Keratinocyte (primary cell): Measurements from ENCODE around the gene TBC1D5. TPM values are rescaled to one million over a fixed set of nuclear protein-coding genes. Genes with fewer than 3 reads are reported as not detected.

Experiments
- DNase-seq: peaks from one replicate; pipeline ENCODE4 v3.0.0-alpha.2; 2011; ENCODE audit warnings: low read depth, missing footprints, low spot score
- FAIRE-seq: peaks from 2 replicates; lab custom pipeline; 2011; peaks lifted over from hg19 to GRCh38; lab: Jason Lieb, UNC
- H2AFZ ChIP-seq: 2 replicates; pipeline ENCODE4 v1.6.0; 2012; ENCODE audit warnings: low read length, control low read depth, inconsistent platforms; ENCODE audit not compliant: control insufficient read depth
- H3K27ac ChIP-seq: 2 replicates; pipeline ENCODE4 v1.5.1; 2011; ENCODE audit warnings: low read length; ENCODE audit not compliant: control insufficient read depth, insufficient read depth
- H3K27me3 ChIP-seq: 3 replicates; pipeline ENCODE4 v1.6.0; 2011; ENCODE audit warnings: low read length; ENCODE audit not compliant: control insufficient read depth, insufficient read depth; ENCODE audit errors: extremely low read depth
- H3K36me3 ChIP-seq, 2 experiments: 2 replicates in 1 of 2; 3 replicates in 1 of 2; pipeline ENCODE4 v1.5.1; 2011; ENCODE audit warnings: low read length in 2 of 2, mild to moderate bottlenecking in 1 of 2; ENCODE audit not compliant: control insufficient read depth in 2 of 2, insufficient read depth in 2 of 2; ENCODE audit errors: extremely low read depth in 1 of 2
- H3K4me1 ChIP-seq: 3 replicates; pipeline ENCODE4 v1.5.1; 2011; ENCODE audit warnings: low read length; ENCODE audit not compliant: control insufficient read depth, insufficient read depth; ENCODE audit errors: extremely low read depth
- H3K4me2 ChIP-seq: 3 replicates; pipeline ENCODE4 v1.6.0; 2011; ENCODE audit warnings: low read depth, low read length; ENCODE audit not compliant: control insufficient read depth, insufficient read depth; ENCODE audit errors: extremely low read depth
- H3K4me3 ChIP-seq, 3 experiments: fragments of 200-600 bp in 1 of 3; sonication (generic) in 1 of 3; 2 replicates in 2 of 3; 3 replicates in 1 of 3; pipeline ENCODE4 v1.5.1; 2011 to 2016; ENCODE audit warnings: low read length in 3 of 3, mild to moderate bottlenecking in 3 of 3, control low read depth in 2 of 3, inconsistent platforms in 1 of 3, low read depth in 1 of 3, mixed read lengths in 1 of 3, mixed run types in 1 of 3, moderate library complexity in 1 of 3; ENCODE audit not compliant: control insufficient read depth in 2 of 3, insufficient read depth in 2 of 3; ENCODE audit errors: extremely low read depth in 1 of 3
- H3K79me2 ChIP-seq: 2 replicates; pipeline ENCODE4 v1.6.0; 2012; ENCODE audit warnings: low read length; ENCODE audit not compliant: control insufficient read depth, insufficient read depth
- H3K9ac ChIP-seq: 3 replicates; pipeline ENCODE4 v1.6.0; 2011; ENCODE audit warnings: low read length; ENCODE audit not compliant: control insufficient read depth, insufficient read depth; ENCODE audit errors: extremely low read depth
- H3K9me1 ChIP-seq: 3 replicates; pipeline ENCODE4 v1.6.0; 2011; ENCODE audit warnings: low read length; ENCODE audit not compliant: control insufficient read depth, insufficient read depth; ENCODE audit errors: extremely low read depth
- H3K9me3 ChIP-seq: 2 replicates; pipeline ENCODE4 v1.5.1; 2012; ENCODE audit warnings: low read depth, low read length; ENCODE audit not compliant: control insufficient read depth
- H4K20me1 ChIP-seq: 3 replicates; pipeline ENCODE4 v1.6.0; 2011; ENCODE audit warnings: low read length; ENCODE audit not compliant: control insufficient read depth, insufficient read depth; ENCODE audit errors: extremely low read depth
- EZH2 ChIP-seq: IDR thresholded peaks from one replicate; pipeline ENCODE4 v1.6.1; 2012; ENCODE audit warnings: inconsistent platforms, mild to moderate bottlenecking, low read length, moderate library complexity
- dilution Hi-C: fragments of 300-500 bp; cut with MboI; formaldehyde crosslinking; loops from one replicate; pipeline ENCODE4 v1.7.0; 2020; ENCODE audit warnings: low sequenced_read_pairs; ENCODE audit not compliant: extremely low pct_ligation_motif_present
- polyA plus RNA-seq, 5 experiments: library from polyadenylated mRNA; depleted of rRNA in 3 of 5; stranded (reverse) in 3 of 5; stranded (forward) in 1 of 5; unstranded in 1 of 5; fragments of >200 nt; gene quantifications; 1 replicate in 1 of 5; 2 replicates in 3 of 5; 3 replicates in 1 of 5; pipeline versions ENCODE4 v1.2.1 to v1.2.3, GENCODE V29; 2011 to 2012; ENCODE audit warnings: missing spikeins in 2 of 5, low read depth in 1 of 5, low replicate concordance in 1 of 5
- TF ChIP-seq, protein P1 (sequence below), 3 experiments: IDR thresholded peaks in 1 of 3; conservative IDR thresholded peaks in 1 of 3; optimal IDR thresholded peaks in 1 of 3; 2 replicates in 2 of 3; 3 replicates in 1 of 3; pipeline versions ENCODE3 to v1.5.1; 2011; ENCODE audit warnings: low read length in 3 of 3, mild to moderate bottlenecking in 3 of 3, moderate library complexity in 2 of 3, control low read depth in 1 of 3, inconsistent platforms in 1 of 3; ENCODE audit not compliant: insufficient read depth in 2 of 3; ENCODE audit errors: extremely low read depth in 1 of 3

The TBC1D5 gene
- polyA plus RNA-seq, 1 donor (not counting 4 experiments of a cell fraction or from before 2014, with no cell fraction given) = 25.8 TPM

DNA sequence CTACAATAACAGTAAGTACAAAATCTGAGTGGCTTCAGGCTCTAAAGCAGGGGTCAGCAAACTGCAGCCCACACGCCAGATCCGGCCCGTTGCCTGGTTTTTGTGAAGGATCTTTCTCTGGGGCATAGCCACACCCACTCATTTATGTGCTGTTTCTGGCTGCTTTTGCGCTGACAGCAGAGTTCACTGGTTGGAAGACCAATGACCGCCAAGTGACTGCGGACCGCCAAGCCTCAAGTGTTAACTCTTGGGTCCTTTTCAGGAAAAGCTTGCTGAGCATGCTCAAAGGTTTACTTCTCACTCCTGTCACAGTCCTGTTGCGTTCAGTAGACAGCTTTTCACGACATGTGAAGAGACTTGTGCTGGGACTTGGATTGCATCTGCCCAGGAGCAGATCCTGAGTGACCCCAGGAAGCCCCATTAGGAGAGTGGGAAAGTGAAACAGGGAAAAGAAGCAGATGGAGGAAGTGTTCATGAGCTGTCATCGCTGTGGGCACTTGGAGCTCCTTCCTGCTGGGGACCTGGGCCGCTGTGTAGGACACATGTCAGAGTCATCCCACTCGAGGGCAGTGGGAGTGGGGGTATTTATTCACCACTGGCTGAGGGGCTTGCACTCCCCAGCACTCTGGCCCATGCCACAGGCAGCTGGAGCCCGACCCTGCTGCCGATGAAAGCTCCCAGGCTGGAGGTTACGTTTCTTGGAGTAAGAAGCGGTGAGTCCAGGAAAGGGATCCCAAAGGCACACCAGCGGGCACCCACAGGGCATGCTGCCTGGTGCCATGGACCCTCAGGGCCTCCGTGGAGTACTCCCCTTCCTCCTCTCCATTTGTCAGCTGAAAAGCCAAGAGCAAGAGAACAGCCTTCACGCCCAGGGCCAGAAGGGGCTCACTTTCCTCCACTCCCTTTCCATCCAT is 608.5 kb downstream of the TBC1D5 start:
- Histone ChIP-seq H3K27me3 (no peaks in the 10 kb centered on the region), H3K4me3 (no peak overlapping the region), H2AFZ (no peak overlapping the region), H3K36me3 (no peaks in the 10 kb centered on the region), H3K4me1 (no peaks in the 10 kb centered on the region), H3K79me2 (no peaks in the 10 kb centered on the region), H3K9ac (no peak overlapping the region), H3K27ac (no peak overlapping the region), H3K4me2 (no peak overlapping the region), H3K9me3 (no peaks in the 10 kb centered on the region), H3K9me1 (no peaks in the 10 kb centered on the region), H4K20me1 (no peaks in the 10 kb centered on the region)
- no peak for FAIRE-seq
- no peak for DNase-seq
- TF ChIP-seq EZH2 = no peak
- TF ChIP-seq, protein P1, sequence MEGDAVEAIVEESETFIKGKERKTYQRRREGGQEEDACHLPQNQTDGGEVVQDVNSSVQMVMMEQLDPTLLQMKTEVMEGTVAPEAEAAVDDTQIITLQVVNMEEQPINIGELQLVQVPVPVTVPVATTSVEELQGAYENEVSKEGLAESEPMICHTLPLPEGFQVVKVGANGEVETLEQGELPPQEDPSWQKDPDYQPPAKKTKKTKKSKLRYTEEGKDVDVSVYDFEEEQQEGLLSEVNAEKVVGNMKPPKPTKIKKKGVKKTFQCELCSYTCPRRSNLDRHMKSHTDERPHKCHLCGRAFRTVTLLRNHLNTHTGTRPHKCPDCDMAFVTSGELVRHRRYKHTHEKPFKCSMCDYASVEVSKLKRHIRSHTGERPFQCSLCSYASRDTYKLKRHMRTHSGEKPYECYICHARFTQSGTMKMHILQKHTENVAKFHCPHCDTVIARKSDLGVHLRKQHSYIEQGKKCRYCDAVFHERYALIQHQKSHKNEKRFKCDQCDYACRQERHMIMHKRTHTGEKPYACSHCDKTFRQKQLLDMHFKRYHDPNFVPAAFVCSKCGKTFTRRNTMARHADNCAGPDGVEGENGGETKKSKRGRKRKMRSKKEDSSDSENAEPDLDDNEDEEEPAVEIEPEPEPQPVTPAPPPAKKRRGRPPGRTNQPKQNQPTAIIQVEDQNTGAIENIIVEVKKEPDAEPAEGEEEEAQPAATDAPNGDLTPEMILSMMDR (optimal IDR thresholded peaks at IDR 0.05 in 1 of 3, IDR thresholded peaks at IDR 0.05 in 1 of 3, conservative IDR thresholded peaks at IDR 0.05 in 1 of 3; ENCODE audit: extremely low read depth in 1 of 3, insufficient read depth in 2 of 3, low read length in 3 of 3) = no peak
- dilution Hi-C loops = no loop called here

- Histone ChIP-seq H2AFZ (no peak overlapping the region), H3K27me3 (no peaks in the 10 kb centered on the region), H3K9me1 (no peaks in the 10 kb centered on the region), H3K36me3 (no peaks in the 10 kb centered on the region), H3K9me3 (no peaks in the 10 kb centered on the region), H3K4me1 (no peaks in the 10 kb centered on the region), H4K20me1 (no peaks in the 10 kb centered on the region), H3K79me2 (no peaks in the 10 kb centered on the region), H3K4me2 (no peak overlapping the region), H3K9ac (no peak overlapping the region), H3K4me3 (no peak overlapping the region), H3K27ac (no peak overlapping the region)
- TF ChIP-seq, protein P1 (optimal IDR thresholded peaks at IDR 0.05 in 1 of 3, IDR thresholded peaks at IDR 0.05 in 1 of 3, conservative IDR thresholded peaks at IDR 0.05 in 1 of 3; ENCODE audit: extremely low read depth in 1 of 3, insufficient read depth in 2 of 3, low read length in 3 of 3) = no peak
- dilution Hi-C loops = no loop called here
- DNase-seq (no peak), FAIRE-seq (no peak)
These were observed 609.9 kb downstream of the TBC1D5 start for GRCh38 chr3:17132286-17133115.
